ENCODE data around the gene TTLL6. TPM values are rescaled to one million over a fixed set of nuclear protein-coding genes. Genes with fewer than 3 reads are reported as not detected.

Gene TTLL6
- polyA plus RNA-seq, 1 donor from 2014 or later = not detected

GRCh38 chr17:48773245-48773644 is 43.8 kb downstream of the TTLL6 start:
- no peak for TF ChIP-seq EZH2 (IDR thresholded peaks at IDR 0.05; ENCODE audit: borderline replicate concordance, insufficient read depth, low read length, poor library complexity, severe bottlenecking)
- no peak for TF ChIP-seq REST (IDR thresholded peaks at IDR 0.05; ENCODE audit: borderline replicate concordance)
- no peak for TF ChIP-seq SMC3 (conservative IDR thresholded peaks at IDR 0.05; ENCODE audit: poor library complexity)
- TF ChIP-seq CTCF (IDR thresholded peaks at IDR 0.05; ENCODE audit: poor library complexity, severe bottlenecking) = no peak
- TF ChIP-seq MXI1 (conservative IDR thresholded peaks at IDR 0.05; ENCODE audit: poor library complexity, severe bottlenecking) = no peak
- no peak for TF ChIP-seq TAF1 (IDR thresholded peaks at IDR 0.05; ENCODE audit: low read depth)
- no peak for TF ChIP-seq POLR2AphosphoS5 (IDR thresholded peaks at IDR 0.05)
- no peak for TF ChIP-seq RAD21 (conservative IDR thresholded peaks at IDR 0.05)
- TF ChIP-seq EP300 (conservative IDR thresholded peaks at IDR 0.05; ENCODE audit: poor library complexity, severe bottlenecking) = no peak
- Histone ChIP-seq H3F3A (ENCODE audit: insufficient read depth, low read length, poor library complexity, severe bottlenecking) (no peaks in the 10 kb centered on the region), H2AFZ (ENCODE audit: low read depth, low read length) (no peak overlapping the region), H3K9me3 (ENCODE audit: low read length) (no peaks in the 10 kb centered on the region), H3K9me2 (ENCODE audit: insufficient read depth, low read length) (no peaks in the 10 kb centered on the region), H3K27ac (ENCODE audit: low read length) (no peak overlapping the region), H4K20me1 (ENCODE audit: insufficient read depth) (no peaks in the 10 kb centered on the region), H3K9ac (ENCODE audit: low read length) (no peak overlapping the region), H3K27me3 (ENCODE audit: insufficient read depth, low read depth, low read length) (no peaks in the 10 kb centered on the region), H3K36me3 (ENCODE audit: insufficient read depth, low read length) (no peaks in the 10 kb centered on the region), H3K79me2 (replicated peaks; ENCODE audit: insufficient read depth, low read length) (no peaks in the 10 kb centered on the region), H3K4me2 (ENCODE audit: low read length) (no peak overlapping the region), H3K4me3 (ENCODE audit: low read length) (no peak overlapping the region)

- H3K79me2 ChIP-seq (replicated peaks; ENCODE audit: insufficient read depth, low read length) = no peaks in the 10 kb centered on the region
- H3K27me3 ChIP-seq (ENCODE audit: insufficient read depth, low read depth, low read length) = peaks cover 1% of the 10 kb centered on the region
- H3K36me3 ChIP-seq (ENCODE audit: insufficient read depth, low read length) = no peaks in the 10 kb centered on the region
Observed at GRCh38 chr17:48770954-48771353, 46.1 kb downstream of the TTLL6 start.

More at GRCh38 chr17:48770954-48771353, 46.1 kb downstream of the TTLL6 start:
- no peak overlapping the region for H3K4me3 ChIP-seq (ENCODE audit: low read length)
- no peak overlapping the region for H3K4me2 ChIP-seq (ENCODE audit: low read length)
- H2AFZ ChIP-seq (ENCODE audit: low read depth, low read length) = no peak overlapping the region
- no peaks in the 10 kb centered on the region for H3K9me2 ChIP-seq (ENCODE audit: insufficient read depth, low read length)
- TF ChIP-seq EP300 (conservative IDR thresholded peaks at IDR 0.05; ENCODE audit: poor library complexity, severe bottlenecking) (no peak), REST (IDR thresholded peaks at IDR 0.05; ENCODE audit: borderline replicate concordance) (no peak), POLR2AphosphoS5 (IDR thresholded peaks at IDR 0.05) (no peak), SMC3 (conservative IDR thresholded peaks at IDR 0.05; ENCODE audit: poor library complexity) (no peak), RAD21 (conservative IDR thresholded peaks at IDR 0.05) (no peak), EZH2 (IDR thresholded peaks at IDR 0.05; ENCODE audit: borderline replicate concordance, insufficient read depth, low read length, poor library complexity, severe bottlenecking) (no peak), TAF1 (IDR thresholded peaks at IDR 0.05; ENCODE audit: low read depth) (no peak), MXI1 (conservative IDR thresholded peaks at IDR 0.05; ENCODE audit: poor library complexity, severe bottlenecking) (no peak), CTCF (IDR thresholded peaks at IDR 0.05; ENCODE audit: poor library complexity, severe bottlenecking) (no peak)
- H3K9me3 ChIP-seq (ENCODE audit: low read length) = no peaks in the 10 kb centered on the region
- no peaks in the 10 kb centered on the region for H3F3A ChIP-seq (ENCODE audit: insufficient read depth, low read length, poor library complexity, severe bottlenecking)
- H3K27ac ChIP-seq (ENCODE audit: low read length) = no peak overlapping the region
- H4K20me1 ChIP-seq (ENCODE audit: insufficient read depth) = no peaks in the 10 kb centered on the region
- H3K9ac ChIP-seq (ENCODE audit: low read length) = no peak overlapping the region
